GM23338 (cell line): Measurements from ENCODE around the gene COA1. TPM values are rescaled to one million over a fixed set of nuclear protein-coding genes. Genes with fewer than 3 reads are reported as not detected.
"Not testable (repeated sequence)": the region's sequence is repeated elsewhere in the genome, so short reads cannot be mapped to it uniquely, and the experiment has no call there.

Source experiments
- ATAC-seq: fragments of 200-7000 bp; cut with Tn5 transposase; 3 replicates; pipeline ENCODE4 v1.9.1; 2020
- DNase-seq: peaks from one replicate; pipeline ENCODE4 v3.0.0-alpha.2; 2015; ENCODE audit warnings: low spot score
- H2AFZ ChIP-seq: fragments of 200-600 bp; sonication (generic); 2 replicates; pipeline ENCODE4 v1.8.0; 2016; ENCODE audit warnings: antibody characterized with exemption, mild to moderate bottlenecking, moderate library complexity
- H3F3A ChIP-seq: fragments of 200-600 bp; sonication (generic); replicated peaks from 2 replicates; pipeline ENCODE4 v1.8.0; 2017; ENCODE audit warnings: antibody characterized with exemption, mixed run types, low read depth
- H3K27ac ChIP-seq: fragments of 200-600 bp; sonication (generic); 2 replicates; pipeline ENCODE4 v1.6.1; 2016; ENCODE audit warnings: low read depth
- H3K27me3 ChIP-seq: fragments of 200-600 bp; sonication (generic); 2 replicates; pipeline ENCODE4 v1.8.0; 2016; ENCODE audit warnings: mild to moderate bottlenecking, mixed run types, moderate library complexity; ENCODE audit not compliant: insufficient read depth
- H3K36me3 ChIP-seq: fragments of 200-600 bp; sonication (generic); 2 replicates; pipeline ENCODE4 v1.8.0; 2016; ENCODE audit warnings: mild to moderate bottlenecking; ENCODE audit not compliant: insufficient read depth
- H3K4me1 ChIP-seq: fragments of 200-600 bp; sonication (generic); 2 replicates; pipeline ENCODE4 v1.8.0; 2016; ENCODE audit warnings: mild to moderate bottlenecking, moderate library complexity; ENCODE audit not compliant: insufficient read depth
- H3K4me2 ChIP-seq: fragments of 200-600 bp; sonication (generic); 2 replicates; pipeline ENCODE4 v1.7.1; 2017; ENCODE audit warnings: mixed run types
- H3K4me3 ChIP-seq: fragments of 200-600 bp; sonication (generic); 2 replicates; pipeline ENCODE4 v1.6.1; 2016; ENCODE audit warnings: mixed run types
- H3K79me2 ChIP-seq: fragments of 200-600 bp; sonication (generic); replicated peaks from 2 replicates; pipeline ENCODE4 v1.8.0; 2017; ENCODE audit warnings: mild to moderate bottlenecking; ENCODE audit not compliant: insufficient read depth
- H3K9me2 ChIP-seq: fragments of 200-600 bp; sonication (generic); 2 replicates; pipeline ENCODE4 v1.8.0; 2017; ENCODE audit not compliant: insufficient read depth
- H4K20me1 ChIP-seq: fragments of 200-600 bp; sonication (generic); replicated peaks from 2 replicates; pipeline ENCODE4 v1.8.0; 2017; ENCODE audit warnings: mild to moderate bottlenecking; ENCODE audit not compliant: insufficient read depth
- H3K27ac Mint-ChIP-seq: 2 replicates; pipeline ENCODE4 v1.8.0; 2020; ENCODE audit warnings: inconsistent platforms, mild to moderate bottlenecking, moderate library complexity, mixed read lengths
- H3K27me3 Mint-ChIP-seq: 3 replicates; pipeline ENCODE4 v1.8.0; 2022; ENCODE audit warnings: low read depth, mild to moderate bottlenecking, moderate library complexity, mixed read lengths, inconsistent platforms; ENCODE audit not compliant: insufficient read depth, poor library complexity
- H3K36me3 Mint-ChIP-seq: 3 replicates; pipeline ENCODE4 v1.8.0; 2021; ENCODE audit warnings: low read depth, mild to moderate bottlenecking, inconsistent platforms, moderate library complexity, mixed read lengths
- H3K4me1 Mint-ChIP-seq: 3 replicates; pipeline ENCODE4 v1.8.0; 2020; ENCODE audit warnings: mild to moderate bottlenecking, inconsistent platforms, mixed read lengths
- H3K4me3 Mint-ChIP-seq: 3 replicates; pipeline ENCODE4 v1.8.0; 2021; ENCODE audit warnings: moderate library complexity, mild to moderate bottlenecking, inconsistent platforms, mixed read lengths
- H3K9me3 Mint-ChIP-seq: 3 replicates; pipeline ENCODE4 v1.8.0; 2020; ENCODE audit warnings: moderate library complexity, mild to moderate bottlenecking, inconsistent platforms, mixed read lengths
- CTCF ChIP-seq, 2 experiments: fragments of 200-600 bp in 1 of 2; sonication (generic) in 1 of 2; conservative IDR thresholded peaks; 2 replicates each; pipeline versions ENCODE4 v1.5.1 to v1.6.1; 2016 to 2017; ENCODE audit warnings: antibody characterized with exemption in 2 of 2, low read depth in 2 of 2, mild to moderate bottlenecking in 2 of 2, moderate library complexity in 1 of 2
- ETS1 ChIP-seq: IDR thresholded peaks from 2 replicates; pipeline ENCODE4 v1.6.1; 2016; ENCODE audit warnings: antibody characterized with exemption
- EZH2 ChIP-seq: fragments of 200-600 bp; sonication (generic); IDR thresholded peaks from one replicate; pipeline ENCODE4 v1.8.0; 2017; ENCODE audit warnings: antibody characterized with exemption, mild to moderate bottlenecking, low read depth; ENCODE audit not compliant: unreplicated experiment
- ZNF114 ChIP-seq: fragments of 250-450 bp; sonication (Bioruptor Pico); IDR thresholded peaks from 2 replicates; pipeline ENCODE4 v1.5.0; 2020; ENCODE audit warnings: mild to moderate bottlenecking, moderate library complexity
- ZNF331 ChIP-seq: fragments of 250-450 bp; sonication (Bioruptor Pico); IDR thresholded peaks from 2 replicates; pipeline ENCODE4 v1.5.0; 2020; ENCODE audit warnings: low read depth, mild to moderate bottlenecking, moderate library complexity
- polyA plus RNA-seq: library from polyadenylated mRNA; unstranded; fragments of >200 nt; fragmentation: Nextera tagmentation; extraction: Ambion mirVana; gene quantifications from 2 replicates; pipeline ENCODE4 v1.2.1, GENCODE V29; 2016
- total RNA-seq: library from RNA; depleted of rRNA; stranded (reverse); fragments of >200 nt; shearing (Covaris generic); gene quantifications from 2 replicates; pipeline ENCODE4 v1.2.3, GENCODE V29; 2014

The COA1 gene
- total and polyA plus RNA-seq, 2 experiments from 2014 or later = 156 to 158 TPM

GRCh38 chr7:43711503-43711902 is 17.8 kb downstream of the COA1 start:
- H3K9me3 Mint-ChIP-seq = peaks cover 18% of the 10 kb centered on the region
- TF ChIP-seq ZNF114 (CRISPR knock-in tag) = no peak
- TF ChIP-seq CTCF (conservative IDR thresholded peaks at IDR 0.05; ENCODE audit: low read depth in 2 of 2) = no peak
- H3K36me3 Mint-ChIP-seq = peaks cover 44% of the 10 kb centered on the region
- Histone ChIP-seq H4K20me1 (peaks cover 44% of the 10 kb centered on the region), H3K9me2 (no peaks in the 10 kb centered on the region), H3K4me2 (no peak overlapping the region), H3F3A (no peaks in the 10 kb centered on the region), H3K4me3 (no peak overlapping the region), H3K79me2 (peaks cover 100% of the 10 kb centered on the region), H3K36me3 (peaks cover 6% of the 10 kb centered on the region; the same call in 1 of the 2 replicates), H3K4me1 (peaks cover 14% of the 10 kb centered on the region), H3K27ac (no peak overlapping the region), H3K27me3 (no peaks in the 10 kb centered on the region), H2AFZ (no peak overlapping the region)
- no peak overlapping the region for H3K4me3 Mint-ChIP-seq
- ATAC-seq = no peak
- no peak overlapping the region for H3K27ac Mint-ChIP-seq
- H3K27me3 Mint-ChIP-seq = peaks cover 7% of the 10 kb centered on the region
- no peak for DNase-seq
- peaks cover 17% of the 10 kb centered on the region for H3K4me1 Mint-ChIP-seq

- H3K36me3 ChIP-seq, H3F3A ChIP-seq, H3K9me2 ChIP-seq, H3K27me3 ChIP-seq, ATAC-seq, DNase-seq, H3K27ac Mint-ChIP-seq, H3K27ac ChIP-seq, H2AFZ ChIP-seq, H3K4me2 ChIP-seq, H3K4me3 Mint-ChIP-seq, H3K4me3 ChIP-seq, H3K27me3 Mint-ChIP-seq: not testable (repeated sequence)
- peaks cover 11% of the 10 kb centered on the region for H3K9me3 Mint-ChIP-seq
- peaks cover 100% of the 10 kb centered on the region for H3K79me2 ChIP-seq
- H4K20me1 ChIP-seq = peaks cover 26% of the 10 kb centered on the region
- peaks cover 17% of the 10 kb centered on the region for H3K4me1 Mint-ChIP-seq
- peaks cover 14% of the 10 kb centered on the region for H3K4me1 ChIP-seq
- H3K36me3 Mint-ChIP-seq = peaks cover 55% of the 10 kb centered on the region
Measured at GRCh38 chr7:43708055-43708454, 21.3 kb downstream of the COA1 start.

GRCh38 chr7:43703573-43703972 is 25.8 kb downstream of the COA1 start:
- Histone ChIP-seq H3K4me1 (peaks cover 22% of the 10 kb centered on the region), H2AFZ (no peak overlapping the region), H3K36me3 (no peaks in the 10 kb centered on the region), H3K4me3 (no peak overlapping the region), H4K20me1 (no peaks in the 10 kb centered on the region; the same call in 1 of the 2 replicates), H3K27me3 (no peaks in the 10 kb centered on the region), H3K27ac (no peak overlapping the region), H3K9me2 (no peaks in the 10 kb centered on the region), H3K4me2 (no peak overlapping the region), H3F3A (no peaks in the 10 kb centered on the region), H3K79me2 (peaks cover 86% of the 10 kb centered on the region)
- no peak for TF ChIP-seq ZNF331 (CRISPR knock-in tag)
- TF ChIP-seq ETS1 = no peak
- no peak for TF ChIP-seq EZH2
- Mint-ChIP-seq H3K36me3 (peaks cover 43% of the 10 kb centered on the region), H3K27ac (no peak overlapping the region), H3K4me3 (no peak overlapping the region), H3K27me3 (peaks cover 6% of the 10 kb centered on the region), H3K4me1 (peaks cover 27% of the 10 kb centered on the region), H3K9me3 (peaks cover 9% of the 10 kb centered on the region)
- no peak for ATAC-seq
- no peak for DNase-seq
